Peyer's patch (tissue), 4 donors: ENCODE results near the gene GALNT2.

ENCODE experiments used
- POLR2A ChIP-seq, 2 donors: fragments of 450-650 bp; IDR thresholded peaks; one replicate each; pipeline ENCODE4 v1.5.1; 2017; ENCODE audit warnings: antibody characterized with exemption in 2 of 2, mild to moderate bottlenecking in 2 of 2, moderate library complexity in 2 of 2
- TF ChIP-seq, protein P1 (sequence below), 6 experiments: fragments of 450-650 bp in 4 of 6; fragments of 200-600 bp in 2 of 6; sonication (generic) in 1 of 6; IDR thresholded peaks; one replicate each; pipeline ENCODE4 v1.5.1; 2017 to 2019; ENCODE audit warnings: antibody characterized with exemption in 6 of 6, mild to moderate bottlenecking in 3 of 6, moderate library complexity in 1 of 6

DNA sequence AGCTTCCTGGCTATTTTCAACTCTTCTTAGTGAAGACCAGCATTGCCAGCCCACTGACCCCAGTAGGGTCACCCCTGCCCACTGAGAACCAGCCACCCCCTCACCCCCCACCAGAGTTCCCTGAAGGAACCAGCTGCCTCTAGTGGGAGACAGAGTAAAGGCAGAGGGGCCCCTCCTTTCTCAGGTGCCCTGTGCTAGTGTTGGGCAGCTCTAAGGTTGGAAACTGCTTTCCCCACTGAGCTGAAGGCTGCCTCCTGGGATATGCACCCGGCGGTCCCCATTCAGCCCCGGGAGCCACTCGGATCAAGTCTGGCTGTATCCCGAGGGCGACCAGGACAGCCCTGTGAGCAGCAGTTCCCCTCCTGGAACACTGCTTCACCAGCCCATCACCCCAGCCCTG is 248.1 kb downstream of the GALNT2 start:
- TF ChIP-seq, protein P1, sequence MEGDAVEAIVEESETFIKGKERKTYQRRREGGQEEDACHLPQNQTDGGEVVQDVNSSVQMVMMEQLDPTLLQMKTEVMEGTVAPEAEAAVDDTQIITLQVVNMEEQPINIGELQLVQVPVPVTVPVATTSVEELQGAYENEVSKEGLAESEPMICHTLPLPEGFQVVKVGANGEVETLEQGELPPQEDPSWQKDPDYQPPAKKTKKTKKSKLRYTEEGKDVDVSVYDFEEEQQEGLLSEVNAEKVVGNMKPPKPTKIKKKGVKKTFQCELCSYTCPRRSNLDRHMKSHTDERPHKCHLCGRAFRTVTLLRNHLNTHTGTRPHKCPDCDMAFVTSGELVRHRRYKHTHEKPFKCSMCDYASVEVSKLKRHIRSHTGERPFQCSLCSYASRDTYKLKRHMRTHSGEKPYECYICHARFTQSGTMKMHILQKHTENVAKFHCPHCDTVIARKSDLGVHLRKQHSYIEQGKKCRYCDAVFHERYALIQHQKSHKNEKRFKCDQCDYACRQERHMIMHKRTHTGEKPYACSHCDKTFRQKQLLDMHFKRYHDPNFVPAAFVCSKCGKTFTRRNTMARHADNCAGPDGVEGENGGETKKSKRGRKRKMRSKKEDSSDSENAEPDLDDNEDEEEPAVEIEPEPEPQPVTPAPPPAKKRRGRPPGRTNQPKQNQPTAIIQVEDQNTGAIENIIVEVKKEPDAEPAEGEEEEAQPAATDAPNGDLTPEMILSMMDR (IDR thresholded peaks at IDR 0.05), result no peak
- TF ChIP-seq POLR2A (IDR thresholded peaks at IDR 0.05), result no peak
